ENCODE measurements around the gene SETD2.
"Not testable (repeated sequence)": the region's sequence is repeated elsewhere in the genome, so short reads cannot be mapped to it uniquely, and the experiment has no call there.

SETD2 gene, protein sequence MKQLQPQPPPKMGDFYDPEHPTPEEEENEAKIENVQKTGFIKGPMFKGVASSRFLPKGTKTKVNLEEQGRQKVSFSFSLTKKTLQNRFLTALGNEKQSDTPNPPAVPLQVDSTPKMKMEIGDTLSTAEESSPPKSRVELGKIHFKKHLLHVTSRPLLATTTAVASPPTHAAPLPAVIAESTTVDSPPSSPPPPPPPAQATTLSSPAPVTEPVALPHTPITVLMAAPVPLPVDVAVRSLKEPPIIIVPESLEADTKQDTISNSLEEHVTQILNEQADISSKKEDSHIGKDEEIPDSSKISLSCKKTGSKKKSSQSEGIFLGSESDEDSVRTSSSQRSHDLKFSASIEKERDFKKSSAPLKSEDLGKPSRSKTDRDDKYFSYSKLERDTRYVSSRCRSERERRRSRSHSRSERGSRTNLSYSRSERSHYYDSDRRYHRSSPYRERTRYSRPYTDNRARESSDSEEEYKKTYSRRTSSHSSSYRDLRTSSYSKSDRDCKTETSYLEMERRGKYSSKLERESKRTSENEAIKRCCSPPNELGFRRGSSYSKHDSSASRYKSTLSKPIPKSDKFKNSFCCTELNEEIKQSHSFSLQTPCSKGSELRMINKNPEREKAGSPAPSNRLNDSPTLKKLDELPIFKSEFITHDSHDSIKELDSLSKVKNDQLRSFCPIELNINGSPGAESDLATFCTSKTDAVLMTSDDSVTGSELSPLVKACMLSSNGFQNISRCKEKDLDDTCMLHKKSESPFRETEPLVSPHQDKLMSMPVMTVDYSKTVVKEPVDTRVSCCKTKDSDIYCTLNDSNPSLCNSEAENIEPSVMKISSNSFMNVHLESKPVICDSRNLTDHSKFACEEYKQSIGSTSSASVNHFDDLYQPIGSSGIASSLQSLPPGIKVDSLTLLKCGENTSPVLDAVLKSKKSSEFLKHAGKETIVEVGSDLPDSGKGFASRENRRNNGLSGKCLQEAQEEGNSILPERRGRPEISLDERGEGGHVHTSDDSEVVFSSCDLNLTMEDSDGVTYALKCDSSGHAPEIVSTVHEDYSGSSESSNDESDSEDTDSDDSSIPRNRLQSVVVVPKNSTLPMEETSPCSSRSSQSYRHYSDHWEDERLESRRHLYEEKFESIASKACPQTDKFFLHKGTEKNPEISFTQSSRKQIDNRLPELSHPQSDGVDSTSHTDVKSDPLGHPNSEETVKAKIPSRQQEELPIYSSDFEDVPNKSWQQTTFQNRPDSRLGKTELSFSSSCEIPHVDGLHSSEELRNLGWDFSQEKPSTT (N-terminal part only)

GRCh38 chr3:47164007-47164881 is at the start of gene SETD2:
Gene SETD2 (minus strand): TSS chr3:47164113. CDS start chr3:47163924, 189 bp downstream.
- ATAC-seq: peak; percentile 95
- TF ChIP-seq TCF4 (CRISPR knock-in tag; IDR thresholded peaks at IDR 0.05; ENCODE audit: borderline replicate concordance) (no peak), GLIS3 (CRISPR knock-in tag; IDR thresholded peaks at IDR 0.05) (no peak), ZNF565 (CRISPR knock-in tag; conservative IDR thresholded peaks at IDR 0.05; ENCODE audit: low read depth) (no peak), ESRRG (CRISPR knock-in tag; IDR thresholded peaks at IDR 0.05) (no peak), ZNF8 (CRISPR knock-in tag; IDR thresholded peaks at IDR 0.05) (no peak), ISL1 (CRISPR knock-in tag; IDR thresholded peaks at IDR 0.05) (no peak), ZFP30 (CRISPR knock-in tag; IDR thresholded peaks at IDR 0.05) (no peak), ZNF70 (CRISPR knock-in tag; IDR thresholded peaks at IDR 0.05) (no peak), ZFP3 (CRISPR knock-in tag; IDR thresholded peaks at IDR 0.05) (no peak), SNAI2 (CRISPR knock-in tag; IDR thresholded peaks at IDR 0.05) (no peak), CREB5 (CRISPR knock-in tag; IDR thresholded peaks at IDR 0.05; ENCODE audit: low read depth) (no peak), OSR1 (CRISPR knock-in tag; IDR thresholded peaks at IDR 0.05) (no peak), RARB (CRISPR knock-in tag; IDR thresholded peaks at IDR 0.05) (no peak), BACH2 (CRISPR knock-in tag; IDR thresholded peaks at IDR 0.05; ENCODE audit: borderline replicate concordance) (no peak), ZC3H10 (CRISPR knock-in tag; IDR thresholded peaks at IDR 0.05) (no peak)
- TF ChIP-seq, protein P1, sequence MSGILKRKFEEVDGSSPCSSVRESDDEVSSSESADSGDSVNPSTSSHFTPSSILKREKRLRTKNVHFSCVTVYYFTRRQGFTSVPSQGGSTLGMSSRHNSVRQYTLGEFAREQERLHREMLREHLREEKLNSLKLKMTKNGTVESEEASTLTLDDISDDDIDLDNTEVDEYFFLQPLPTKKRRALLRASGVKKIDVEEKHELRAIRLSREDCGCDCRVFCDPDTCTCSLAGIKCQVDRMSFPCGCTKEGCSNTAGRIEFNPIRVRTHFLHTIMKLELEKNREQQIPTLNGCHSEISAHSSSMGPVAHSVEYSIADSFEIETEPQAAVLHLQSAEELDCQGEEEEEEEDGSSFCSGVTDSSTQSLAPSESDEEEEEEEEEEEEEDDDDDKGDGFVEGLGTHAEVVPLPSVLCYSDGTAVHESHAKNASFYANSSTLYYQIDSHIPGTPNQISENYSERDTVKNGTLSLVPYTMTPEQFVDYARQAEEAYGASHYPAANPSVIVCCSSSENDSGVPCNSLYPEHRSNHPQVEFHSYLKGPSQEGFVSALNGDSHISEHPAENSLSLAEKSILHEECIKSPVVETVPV (CRISPR knock-in tag; IDR thresholded peaks at IDR 0.05): no peak

- TF ChIP-seq PPARA (CRISPR knock-in tag; IDR thresholded peaks at IDR 0.05; ENCODE audit: borderline replicate concordance) (no peak), OSR1 (CRISPR knock-in tag; IDR thresholded peaks at IDR 0.05) (no peak), ZFP30 (CRISPR knock-in tag; IDR thresholded peaks at IDR 0.05) (no peak), ARNTL (CRISPR knock-in tag; IDR thresholded peaks at IDR 0.05; ENCODE audit: borderline replicate concordance, low read depth) (no peak), ESRRG (CRISPR knock-in tag; IDR thresholded peaks at IDR 0.05) (no peak), ZC3H10 (CRISPR knock-in tag; IDR thresholded peaks at IDR 0.05) (no peak), CSDC2 (CRISPR knock-in tag; IDR thresholded peaks at IDR 0.05) (no peak), ZNF565 (CRISPR knock-in tag; conservative IDR thresholded peaks at IDR 0.05; ENCODE audit: low read depth) (no peak), POU6F1 (CRISPR knock-in tag; IDR thresholded peaks at IDR 0.05; ENCODE audit: borderline replicate concordance, low read depth) (no peak), RARB (CRISPR knock-in tag; IDR thresholded peaks at IDR 0.05) (no peak), ZNF70 (CRISPR knock-in tag; IDR thresholded peaks at IDR 0.05) (no peak), GLIS3 (CRISPR knock-in tag; IDR thresholded peaks at IDR 0.05) (no peak), ZNF8 (CRISPR knock-in tag; IDR thresholded peaks at IDR 0.05) (no peak), CREB5 (CRISPR knock-in tag; IDR thresholded peaks at IDR 0.05; ENCODE audit: low read depth) (no peak), TCF4 (CRISPR knock-in tag; IDR thresholded peaks at IDR 0.05; ENCODE audit: borderline replicate concordance) (no peak)
- TF ChIP-seq, protein P2, sequence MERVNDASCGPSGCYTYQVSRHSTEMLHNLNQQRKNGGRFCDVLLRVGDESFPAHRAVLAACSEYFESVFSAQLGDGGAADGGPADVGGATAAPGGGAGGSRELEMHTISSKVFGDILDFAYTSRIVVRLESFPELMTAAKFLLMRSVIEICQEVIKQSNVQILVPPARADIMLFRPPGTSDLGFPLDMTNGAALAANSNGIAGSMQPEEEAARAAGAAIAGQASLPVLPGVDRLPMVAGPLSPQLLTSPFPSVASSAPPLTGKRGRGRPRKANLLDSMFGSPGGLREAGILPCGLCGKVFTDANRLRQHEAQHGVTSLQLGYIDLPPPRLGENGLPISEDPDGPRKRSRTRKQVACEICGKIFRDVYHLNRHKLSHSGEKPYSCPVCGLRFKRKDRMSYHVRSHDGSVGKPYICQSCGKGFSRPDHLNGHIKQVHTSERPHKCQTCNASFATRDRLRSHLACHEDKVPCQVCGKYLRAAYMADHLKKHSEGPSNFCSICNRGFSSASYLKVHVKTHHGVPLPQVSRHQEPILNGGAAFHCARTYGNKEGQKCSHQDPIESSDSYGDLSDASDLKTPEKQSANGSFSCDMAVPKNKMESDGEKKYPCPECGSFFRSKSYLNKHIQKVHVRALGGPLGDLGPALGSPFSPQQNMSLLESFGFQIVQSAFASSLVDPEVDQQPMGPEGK (CRISPR knock-in tag; IDR thresholded peaks at IDR 0.05; ENCODE audit: borderline replicate concordance): no peak
- no peak for ATAC-seq
These were observed 47.0 kb upstream of the SETD2 start for GRCh38 chr3:47210863-47211405.

GRCh38 chr3:47206022-47206421 is 42.1 kb upstream of the SETD2 start:
- not testable (repeated sequence) for ATAC-seq
